Nephron (organoid): ENCODE measurements around the gene LUZP1.

ENCODE experiments used
- H3K27ac Mint-ChIP-seq, 3 experiments: 2 replicates each; pipeline ENCODE4 v1.8.0; 2020; ENCODE audit warnings: mixed read lengths in 3 of 3, mild to moderate bottlenecking in 2 of 3, moderate library complexity in 1 of 3
- H3K27me3 Mint-ChIP-seq: 2 replicates; pipeline ENCODE4 v1.8.0; 2021; ENCODE audit warnings: low read depth, mild to moderate bottlenecking, moderate library complexity, mixed read lengths
- H3K36me3 Mint-ChIP-seq: 2 replicates; pipeline ENCODE4 v1.8.0; 2020; ENCODE audit warnings: low read depth, mixed read lengths
- H3K4me1 Mint-ChIP-seq: 2 replicates; pipeline ENCODE4 v1.8.0; 2020; ENCODE audit warnings: mixed read lengths
- H3K4me3 Mint-ChIP-seq, 3 experiments: 2 replicates each; pipeline ENCODE4 v1.8.0; 2020; ENCODE audit warnings: mild to moderate bottlenecking in 3 of 3, mixed read lengths in 3 of 3, moderate library complexity in 2 of 3
- H3K9me3 Mint-ChIP-seq: 2 replicates; pipeline ENCODE4 v1.8.0; 2020; ENCODE audit warnings: mixed read lengths
- TF ChIP-seq, protein P1 (sequence below), 3 experiments: fragments of 200-600 bp; sonication (generic); IDR thresholded peaks; one replicate each; pipeline ENCODE4 v1.5.0; 2021; ENCODE audit warnings: antibody characterized with exemption in 3 of 3; ENCODE audit not compliant: unreplicated experiment in 3 of 3

LUZP1 gene

GRCh38 chr1:23039308-23039826 is 129.3 kb downstream of the LUZP1 start:
- Mint-ChIP-seq H3K9me3 (no peaks in the 10 kb centered on the region), H3K4me3 (no peak overlapping the region), H3K36me3 (peaks cover 17% of the 10 kb centered on the region), H3K27me3 (no peaks in the 10 kb centered on the region), H3K4me1 (peaks cover 13% of the 10 kb centered on the region), H3K27ac (peak overlapping the region in 1 of 3 experiments; percentile 21)
- TF ChIP-seq, protein P1, sequence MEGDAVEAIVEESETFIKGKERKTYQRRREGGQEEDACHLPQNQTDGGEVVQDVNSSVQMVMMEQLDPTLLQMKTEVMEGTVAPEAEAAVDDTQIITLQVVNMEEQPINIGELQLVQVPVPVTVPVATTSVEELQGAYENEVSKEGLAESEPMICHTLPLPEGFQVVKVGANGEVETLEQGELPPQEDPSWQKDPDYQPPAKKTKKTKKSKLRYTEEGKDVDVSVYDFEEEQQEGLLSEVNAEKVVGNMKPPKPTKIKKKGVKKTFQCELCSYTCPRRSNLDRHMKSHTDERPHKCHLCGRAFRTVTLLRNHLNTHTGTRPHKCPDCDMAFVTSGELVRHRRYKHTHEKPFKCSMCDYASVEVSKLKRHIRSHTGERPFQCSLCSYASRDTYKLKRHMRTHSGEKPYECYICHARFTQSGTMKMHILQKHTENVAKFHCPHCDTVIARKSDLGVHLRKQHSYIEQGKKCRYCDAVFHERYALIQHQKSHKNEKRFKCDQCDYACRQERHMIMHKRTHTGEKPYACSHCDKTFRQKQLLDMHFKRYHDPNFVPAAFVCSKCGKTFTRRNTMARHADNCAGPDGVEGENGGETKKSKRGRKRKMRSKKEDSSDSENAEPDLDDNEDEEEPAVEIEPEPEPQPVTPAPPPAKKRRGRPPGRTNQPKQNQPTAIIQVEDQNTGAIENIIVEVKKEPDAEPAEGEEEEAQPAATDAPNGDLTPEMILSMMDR (IDR thresholded peaks at IDR 0.05; ENCODE audit: unreplicated experiment in 3 of 3) = no peak

DNA sequence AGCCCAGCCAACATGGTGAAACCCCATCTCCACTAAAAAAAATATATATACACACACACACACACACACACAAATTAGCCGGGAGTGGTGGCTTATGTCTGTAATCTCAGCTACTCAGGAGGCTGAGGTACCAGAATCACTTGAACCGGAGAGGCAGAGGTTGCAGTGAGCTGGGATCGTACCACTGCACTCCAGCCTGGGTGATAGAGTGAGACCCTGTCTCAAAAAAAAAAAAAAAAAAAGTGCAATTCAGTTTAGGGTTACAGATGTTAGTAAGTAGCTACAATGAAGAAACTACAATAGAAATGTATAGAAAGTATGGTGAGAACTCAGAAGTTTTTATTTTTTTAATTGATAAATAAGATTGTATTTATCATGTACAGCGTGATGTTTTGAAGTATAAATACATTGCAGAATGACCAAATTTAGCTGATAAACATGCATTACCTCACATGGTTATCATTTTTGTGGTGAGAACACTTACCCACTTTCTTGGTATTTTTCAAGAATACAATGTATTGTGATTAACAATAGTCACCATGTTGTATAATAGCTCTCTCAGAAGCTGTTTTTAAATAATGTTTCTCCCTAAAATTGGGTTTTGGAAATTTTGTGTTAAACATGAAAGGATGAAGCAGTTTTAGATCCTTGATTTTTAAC is 131.4 kb downstream of the LUZP1 start:
- Mint-ChIP-seq H3K36me3 (peaks cover 22% of the 10 kb centered on the region), H3K9me3 (no peaks in the 10 kb centered on the region), H3K4me1 (peaks cover 10% of the 10 kb centered on the region), H3K27me3 (no peaks in the 10 kb centered on the region), H3K27ac (no peak overlapping the region), H3K4me3 (no peak overlapping the region)
- TF ChIP-seq, protein P1 (IDR thresholded peaks at IDR 0.05; ENCODE audit: unreplicated experiment in 3 of 3) = no peak

GRCh38 chr1:23035823-23036452 is 132.7 kb downstream of the LUZP1 start:
- Mint-ChIP-seq H3K27me3 (no peaks in the 10 kb centered on the region), H3K36me3 (peaks cover 30% of the 10 kb centered on the region), H3K4me1 (peaks cover 14% of the 10 kb centered on the region), H3K27ac (no peak overlapping the region), H3K4me3 (no peak overlapping the region), H3K9me3 (no peaks in the 10 kb centered on the region)
- TF ChIP-seq, protein P1 (IDR thresholded peaks at IDR 0.05; ENCODE audit: unreplicated experiment in 3 of 3) = no peak
